ENCODE results near the gene ZNF573.

GRCh38 chr19:37738371-37738770, 41.0 kb downstream of the ZNF573 start:
- TF ChIP-seq POLR2AphosphoS5 (IDR thresholded peaks at IDR 0.05; ENCODE audit: borderline replicate concordance, low read depth, low read length) (no peak), EZH2 (IDR thresholded peaks at IDR 0.05) (no peak)

Measured in SK-N-MC (cell line).